Measurements from ENCODE around the gene KIAA1755. TPM values are rescaled to one million over a fixed set of nuclear protein-coding genes. Genes with fewer than 3 reads are reported as not detected.

The KIAA1755 gene
- polyA plus RNA-seq, 1 donor from 2014 or later: not detected

- Histone ChIP-seq H3K9me2 (ENCODE audit: insufficient read depth, low read length) (no peaks in the 10 kb centered on the region), H3K4me3 (ENCODE audit: low read length) (no peak overlapping the region), H3K9me3 (ENCODE audit: low read length) (no peaks in the 10 kb centered on the region), H2AFZ (ENCODE audit: low read depth, low read length) (no peak overlapping the region), H3K27me3 (ENCODE audit: insufficient read depth, low read depth, low read length) (no peaks in the 10 kb centered on the region), H3K36me3 (ENCODE audit: insufficient read depth, low read length) (no peaks in the 10 kb centered on the region), H3K27ac (ENCODE audit: low read length) (no peak overlapping the region), H3K4me2 (ENCODE audit: low read length) (no peak overlapping the region), H3K79me2 (replicated peaks; ENCODE audit: insufficient read depth, low read length) (no peaks in the 10 kb centered on the region), H4K20me1 (ENCODE audit: insufficient read depth) (no peaks in the 10 kb centered on the region), H3K9ac (ENCODE audit: low read length) (no peak overlapping the region), H3F3A (ENCODE audit: insufficient read depth, low read length, poor library complexity, severe bottlenecking) (no peaks in the 10 kb centered on the region)
- TF ChIP-seq EZH2 (IDR thresholded peaks at IDR 0.05; ENCODE audit: borderline replicate concordance, insufficient read depth, low read length, poor library complexity, severe bottlenecking): no peak
- no peak for TF ChIP-seq POLR2AphosphoS5 (IDR thresholded peaks at IDR 0.05)
- TF ChIP-seq TAF1 (IDR thresholded peaks at IDR 0.05; ENCODE audit: low read depth): no peak
These were observed 68.9 kb downstream of the KIAA1755 start for GRCh38 chr20:38191654-38192053.

- H3K27ac ChIP-seq (ENCODE audit: low read length): no peak overlapping the region
These were observed 69.6 kb downstream of the KIAA1755 start for GRCh38 chr20:38190936-38191371.

More at GRCh38 chr20:38190936-38191371, 69.6 kb downstream of the KIAA1755 start:
- Histone ChIP-seq H3K9me3 (ENCODE audit: low read length) (no peaks in the 10 kb centered on the region), H2AFZ (ENCODE audit: low read depth, low read length) (no peak overlapping the region), H4K20me1 (ENCODE audit: insufficient read depth) (no peaks in the 10 kb centered on the region), H3K27me3 (ENCODE audit: insufficient read depth, low read depth, low read length) (no peaks in the 10 kb centered on the region), H3K9me2 (ENCODE audit: insufficient read depth, low read length) (no peaks in the 10 kb centered on the region), H3K4me2 (ENCODE audit: low read length) (no peak overlapping the region), H3F3A (ENCODE audit: insufficient read depth, low read length, poor library complexity, severe bottlenecking) (no peaks in the 10 kb centered on the region), H3K4me3 (ENCODE audit: low read length) (no peak overlapping the region), H3K9ac (ENCODE audit: low read length) (no peak overlapping the region), H3K79me2 (replicated peaks; ENCODE audit: insufficient read depth, low read length) (no peaks in the 10 kb centered on the region), H3K36me3 (ENCODE audit: insufficient read depth, low read length) (no peaks in the 10 kb centered on the region)
- TF ChIP-seq EP300 (conservative IDR thresholded peaks at IDR 0.05; ENCODE audit: poor library complexity, severe bottlenecking) (no peak), RAD21 (conservative IDR thresholded peaks at IDR 0.05) (no peak), REST (IDR thresholded peaks at IDR 0.05; ENCODE audit: borderline replicate concordance) (no peak), POLR2AphosphoS5 (IDR thresholded peaks at IDR 0.05) (no peak), CTCF (IDR thresholded peaks at IDR 0.05; ENCODE audit: poor library complexity, severe bottlenecking) (no peak), SMC3 (conservative IDR thresholded peaks at IDR 0.05; ENCODE audit: poor library complexity) (no peak), EZH2 (IDR thresholded peaks at IDR 0.05; ENCODE audit: borderline replicate concordance, insufficient read depth, low read length, poor library complexity, severe bottlenecking) (no peak), MXI1 (conservative IDR thresholded peaks at IDR 0.05; ENCODE audit: poor library complexity, severe bottlenecking) (no peak), TAF1 (IDR thresholded peaks at IDR 0.05; ENCODE audit: low read depth) (no peak)

Data from neural cell (in vitro differentiated cells).